GM12878 (cell line): ENCODE results near the gene VRK3.

Source experiments
- ATF3 ChIP-seq: IDR thresholded peaks from 2 replicates; pipeline ENCODE4 v1.6.1; 2011; ENCODE audit warnings: low read depth, mild to moderate bottlenecking, low read length, moderate library complexity, borderline replicate concordance; ENCODE audit errors: extremely low read depth
- CTCF ChIP-seq, 3 experiments: IDR thresholded peaks in 2 of 3; conservative IDR thresholded peaks in 1 of 3; 2 replicates each; pipeline ENCODE4 v1.5.1; 2011; ENCODE audit warnings: low read depth in 3 of 3, low read length in 3 of 3, mild to moderate bottlenecking in 3 of 3, control low read depth in 2 of 3, moderate library complexity in 2 of 3, inconsistent platforms in 1 of 3, mixed read lengths in 1 of 3; ENCODE audit not compliant: control insufficient read depth in 2 of 3, insufficient read depth in 1 of 3; ENCODE audit errors: extremely low read depth in 1 of 3
- E2F4 ChIP-seq: IDR thresholded peaks from 2 replicates; pipeline ENCODE4 v1.6.1; 2012; ENCODE audit warnings: low read depth, low read length, improper control_type of control experiment
- E4F1 ChIP-seq: fragments of 450-650 bp; IDR thresholded peaks from 2 replicates; pipeline ENCODE4 v1.6.1; 2018; ENCODE audit warnings: borderline replicate concordance, mild to moderate bottlenecking; ENCODE audit not compliant: partially characterized antibody
- EP300 ChIP-seq, 2 experiments: fragments of 150-350 bp in 1 of 2; IDR thresholded peaks; 2 replicates each; pipeline ENCODE4 v1.6.1; 2011 to 2012; ENCODE audit warnings: low read depth in 2 of 2, low read length in 2 of 2, borderline replicate concordance in 1 of 2, improper control_type of control experiment in 1 of 2, inconsistent platforms in 1 of 2; ENCODE audit not compliant: control insufficient read depth in 1 of 2
- ETV6 ChIP-seq, 2 experiments: fragments of 450-650 bp in 1 of 2; IDR thresholded peaks in 1 of 2; conservative IDR thresholded peaks in 1 of 2; 2 replicates each; pipeline ENCODE4 v1.6.1; 2014; ENCODE audit warnings: antibody characterized with exemption in 1 of 2, borderline replicate concordance in 1 of 2, low read depth in 1 of 2, mild to moderate bottlenecking in 1 of 2, moderate library complexity in 1 of 2
- EZH2 ChIP-seq: IDR thresholded peaks from 2 replicates; pipeline ENCODE4 v1.6.1; 2012; ENCODE audit warnings: low read depth, mild to moderate bottlenecking, control low read depth, inconsistent platforms, low read length, borderline replicate concordance; ENCODE audit not compliant: control insufficient read depth
- KDM1A ChIP-seq: fragments of 200-600 bp; sonication (generic); IDR thresholded peaks from 2 replicates; pipeline ENCODE4 v1.6.1; 2016; ENCODE audit warnings: borderline replicate concordance
- MAX ChIP-seq: IDR thresholded peaks from 2 replicates; pipeline ENCODE4 v1.6.1; 2012; ENCODE audit warnings: low read depth, low read length, improper control_type of control experiment
- MYC ChIP-seq: IDR thresholded peaks from 2 replicates; pipeline ENCODE4 v1.6.1; 2011; ENCODE audit warnings: mild to moderate bottlenecking, low read length, moderate library complexity, inconsistent platforms; ENCODE audit not compliant: insufficient read depth, insufficient replicate concordance, insufficient read length, severe bottlenecking
- POLR2A ChIP-seq: IDR thresholded peaks from 2 replicates; pipeline ENCODE4 v1.6.1; 2011; ENCODE audit warnings: low read depth, mild to moderate bottlenecking, low read length
- POLR2AphosphoS5 ChIP-seq: IDR thresholded peaks from 2 replicates; pipeline ENCODE4 v1.6.1; 2011; ENCODE audit warnings: mild to moderate bottlenecking, low read length, inconsistent platforms
- TCF3 ChIP-seq: IDR thresholded peaks from 2 replicates; pipeline ENCODE4 v1.6.1; 2012; ENCODE audit warnings: low read depth, mild to moderate bottlenecking, low read length, borderline replicate concordance; ENCODE audit not compliant: insufficient read depth

- TF ChIP-seq ETV6 (conservative IDR thresholded peaks at IDR 0.05 in 1 of 2, IDR thresholded peaks at IDR 0.05 in 1 of 2; ENCODE audit: borderline replicate concordance in 1 of 2, low read depth in 1 of 2), result peak in 1 of 2 experiments; percentile 41; a peak in 1 of 4 replicates
- TF ChIP-seq CTCF (IDR thresholded peaks at IDR 0.05 in 2 of 3, conservative IDR thresholded peaks at IDR 0.05 in 1 of 3; ENCODE audit: control insufficient read depth in 2 of 3, extremely low read depth in 1 of 3, insufficient read depth in 1 of 3, low read depth in 3 of 3, low read length in 3 of 3), result 0 out of 6 replicates have a peak, but pooled peaks of 1 of the 3 experiments have one; percentile 2
- peak; percentile 84 for TF ChIP-seq MAX
- TF ChIP-seq KDM1A, result no peak
- no peak for TF ChIP-seq EZH2
- no peak for TF ChIP-seq ATF3
- no peak for TF ChIP-seq POLR2AphosphoS5
- TF ChIP-seq E4F1, result no peak
- no peak for TF ChIP-seq EP300 (IDR thresholded peaks at IDR 0.05; ENCODE audit: borderline replicate concordance in 1 of 2, control insufficient read depth in 1 of 2, low read depth in 2 of 2, low read length in 2 of 2)
- no peak; the same call in 1 of the 2 replicates for TF ChIP-seq POLR2A
- TF ChIP-seq E2F4, result no peak
- no peak for TF ChIP-seq TCF3
- TF ChIP-seq MYC, result no peak
Observed at GRCh38 chr19:49987159-49987698, 37.9 kb downstream of the VRK3 start.
